ENCODE measurements around the gene CRELD2. TPM values are rescaled to one million over a fixed set of nuclear protein-coding genes. Genes with fewer than 3 reads are reported as not detected.

The CRELD2 gene
- total RNA-seq, 1 donor from 2014 or later, result 42.7 TPM

- Histone ChIP-seq H3K27me3 (ENCODE audit: low read depth) (no peaks in the 10 kb centered on the region), H3K36me3 (peaks cover 37% of the 10 kb centered on the region), H3K4me1 (no peaks in the 10 kb centered on the region), H3K4me3 (no peak overlapping the region), H3K9me3 (no peaks in the 10 kb centered on the region), H3K27ac (no peak overlapping the region)
- DNase-seq (no peak), ATAC-seq (no peak)
- intact Hi-C loops (cut with DNase I), result no loop called here
- no peak for TF ChIP-seq CTCF (IDR thresholded peaks at IDR 0.05)
Measured at GRCh38 chr22:49881856-49882255, 36.6 kb upstream of the CRELD2 start.

GRCh38 chr22:49882519-49883293, 35.7 kb upstream of the CRELD2 start:
- ATAC-seq (no peak), DNase-seq (no peak)
- no peaks in the 10 kb centered on the region for H3K9me3 ChIP-seq
- TF ChIP-seq CTCF (IDR thresholded peaks at IDR 0.05), result no peak
- H3K27me3 ChIP-seq (ENCODE audit: low read depth), result no peaks in the 10 kb centered on the region
- intact Hi-C loops (cut with DNase I), result no loop called here
- peaks cover 46% of the 10 kb centered on the region for H3K36me3 ChIP-seq
- no peak overlapping the region for H3K4me3 ChIP-seq
- H3K27ac ChIP-seq, result no peak overlapping the region
- no peaks in the 10 kb centered on the region for H3K4me1 ChIP-seq

GRCh38 chr22:49883294-49883640, 35.2 kb upstream of the CRELD2 start:
- DNase-seq, result no peak
- no peak for TF ChIP-seq CTCF (IDR thresholded peaks at IDR 0.05)
- intact Hi-C loops (cut with DNase I), result no loop called here
- no peak overlapping the region for H3K4me3 ChIP-seq
- no peak overlapping the region for H3K27ac ChIP-seq
- peaks cover 52% of the 10 kb centered on the region for H3K36me3 ChIP-seq
- no peaks in the 10 kb centered on the region for H3K27me3 ChIP-seq (ENCODE audit: low read depth)
- H3K4me1 ChIP-seq, result no peaks in the 10 kb centered on the region
- no peak for ATAC-seq
- no peaks in the 10 kb centered on the region for H3K9me3 ChIP-seq

GRCh38 chr22:49884075-49884474, 34.4 kb upstream of the CRELD2 start:
- peaks cover 58% of the 10 kb centered on the region for H3K36me3 ChIP-seq

DNA sequence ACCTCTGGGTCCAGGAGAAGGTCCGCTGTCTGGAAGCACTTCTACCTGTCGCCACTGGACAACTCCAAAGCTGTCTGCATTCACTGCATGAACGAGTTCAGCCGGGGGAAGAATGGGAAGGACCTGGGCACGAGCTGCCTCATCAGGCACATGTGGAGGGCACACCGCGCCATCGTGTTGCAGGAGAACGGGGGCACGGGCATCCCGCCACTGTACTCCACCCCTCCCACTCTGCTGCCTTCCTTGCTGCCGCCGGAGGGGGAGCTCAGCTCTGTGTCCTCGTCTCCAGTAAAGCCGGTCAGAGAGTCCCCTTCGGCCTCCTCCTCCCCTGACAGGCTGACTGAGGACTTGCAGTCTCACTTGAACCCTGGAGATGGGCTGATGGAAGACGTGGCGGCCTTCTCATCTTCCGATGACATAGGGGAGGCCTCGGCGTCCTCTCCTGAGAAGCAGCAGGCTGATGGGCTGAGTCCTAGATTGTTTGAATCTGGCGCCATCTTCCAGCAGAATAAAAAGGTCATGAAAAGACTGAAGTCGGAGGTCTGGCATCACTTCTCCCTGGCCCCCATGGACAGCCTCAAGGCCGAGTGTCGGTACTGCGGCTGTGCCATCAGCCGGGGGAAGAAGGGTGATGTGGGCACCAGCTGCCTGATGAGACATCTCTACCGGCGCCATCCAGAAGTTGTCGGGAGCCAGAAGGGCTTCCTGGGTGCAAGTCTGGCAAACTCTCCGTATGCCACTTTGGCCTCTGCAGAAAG, 33.8 kb upstream of the CRELD2 start:
- H3K27ac ChIP-seq, result no peak overlapping the region
- intact Hi-C loops (cut with DNase I), result no loop called here
- DNase-seq (no peak), ATAC-seq (no peak)
- TF ChIP-seq CTCF (IDR thresholded peaks at IDR 0.05), result no peak
- no peaks in the 10 kb centered on the region for H3K27me3 ChIP-seq (ENCODE audit: low read depth)
- H3K4me3 ChIP-seq, result no peak overlapping the region
- H3K36me3 ChIP-seq, result peaks cover 58% of the 10 kb centered on the region
- H3K4me1 ChIP-seq, result no peaks in the 10 kb centered on the region
- H3K9me3 ChIP-seq, result no peaks in the 10 kb centered on the region

More at GRCh38 chr22:49884075-49884474, 34.4 kb upstream of the CRELD2 start:
- ATAC-seq (no peak), DNase-seq (no peak)
- Histone ChIP-seq H3K27ac (no peak overlapping the region), H3K4me3 (no peak overlapping the region), H3K4me1 (no peaks in the 10 kb centered on the region), H3K9me3 (no peaks in the 10 kb centered on the region), H3K27me3 (ENCODE audit: low read depth) (no peaks in the 10 kb centered on the region)
- intact Hi-C loops (cut with DNase I), result no loop called here
- TF ChIP-seq CTCF (IDR thresholded peaks at IDR 0.05), result no peak

Data from lower lobe of right lung (tissue), 2 donors.